GM03348 (cell line): ENCODE results near the gene OPRL1.

Experiments
- DNase-seq: peaks from one replicate; pipeline ENCODE4 v3.0.0; 2012; ENCODE audit warnings: low spot score

The OPRL1 gene

GRCh38 chr20:64080013-64080812, at the start of gene OPRL1:
Gene OPRL1, plus strand, starts transcription at chr20:64080082. Its CDS starts 12,639 bp downstream, at chr20:64092721.
- DNase-seq, result no peak

- no peak for DNase-seq
Measured at GRCh38 chr20:64030371-64031134, 49.3 kb upstream of the OPRL1 start.

- DNase-seq, result no peak
Measured at GRCh38 chr20:64031822-64032314, 48.0 kb upstream of the OPRL1 start.

- DNase-seq, result no peak
Measured at GRCh38 chr20:64032706-64033624, 46.9 kb upstream of the OPRL1 start.

- DNase-seq, result no peak
Measured at GRCh38 chr20:64033981-64034493, 45.8 kb upstream of the OPRL1 start.

- DNase-seq, result no peak
Measured at GRCh38 chr20:64035066-64035932, 44.6 kb upstream of the OPRL1 start.

GRCh38 chr20:64035933-64036345, 43.9 kb upstream of the OPRL1 start, which contains the start of gene C20orf204:
Gene C20orf204, plus strand, starts transcription at chr20:64036182. Its CDS starts 142 bp downstream, at chr20:64036324.
- DNase-seq, result no peak

GRCh38 chr20:64036346-64037198, 43.3 kb upstream of the OPRL1 start:
- no peak for DNase-seq

GRCh38 chr20:64037199-64037497, 42.7 kb upstream of the OPRL1 start:
- DNase-seq, result no peak

GRCh38 chr20:64037498-64038213, 42.2 kb upstream of the OPRL1 start:
- no peak for DNase-seq

GRCh38 chr20:64038224-64038564, 41.7 kb upstream of the OPRL1 start:
- no peak for DNase-seq

GRCh38 chr20:64038565-64039292, 41.2 kb upstream of the OPRL1 start:
- DNase-seq, result peak; percentile 90

- DNase-seq, result no peak
Measured at GRCh38 chr20:64039293-64040160, 40.4 kb upstream of the OPRL1 start.

GRCh38 chr20:64040231-64041039, 39.4 kb upstream of the OPRL1 start:
- no peak for DNase-seq

- DNase-seq, result peak; percentile 54
Measured at GRCh38 chr20:64041040-64041780, 38.7 kb upstream of the OPRL1 start.

GRCh38 chr20:64041781-64042053, 38.2 kb upstream of the OPRL1 start:
- DNase-seq, result no peak
